GM12801 (cell line): ENCODE data around the gene CST3.

Experiments
- TF ChIP-seq, protein P1 (sequence below): IDR thresholded peaks from one replicate; pipeline ENCODE4 v1.5.1; 2011; ENCODE audit warnings: control low read depth; ENCODE audit not compliant: insufficient read length; ENCODE audit errors: extremely low read depth

The CST3 gene

DNA sequence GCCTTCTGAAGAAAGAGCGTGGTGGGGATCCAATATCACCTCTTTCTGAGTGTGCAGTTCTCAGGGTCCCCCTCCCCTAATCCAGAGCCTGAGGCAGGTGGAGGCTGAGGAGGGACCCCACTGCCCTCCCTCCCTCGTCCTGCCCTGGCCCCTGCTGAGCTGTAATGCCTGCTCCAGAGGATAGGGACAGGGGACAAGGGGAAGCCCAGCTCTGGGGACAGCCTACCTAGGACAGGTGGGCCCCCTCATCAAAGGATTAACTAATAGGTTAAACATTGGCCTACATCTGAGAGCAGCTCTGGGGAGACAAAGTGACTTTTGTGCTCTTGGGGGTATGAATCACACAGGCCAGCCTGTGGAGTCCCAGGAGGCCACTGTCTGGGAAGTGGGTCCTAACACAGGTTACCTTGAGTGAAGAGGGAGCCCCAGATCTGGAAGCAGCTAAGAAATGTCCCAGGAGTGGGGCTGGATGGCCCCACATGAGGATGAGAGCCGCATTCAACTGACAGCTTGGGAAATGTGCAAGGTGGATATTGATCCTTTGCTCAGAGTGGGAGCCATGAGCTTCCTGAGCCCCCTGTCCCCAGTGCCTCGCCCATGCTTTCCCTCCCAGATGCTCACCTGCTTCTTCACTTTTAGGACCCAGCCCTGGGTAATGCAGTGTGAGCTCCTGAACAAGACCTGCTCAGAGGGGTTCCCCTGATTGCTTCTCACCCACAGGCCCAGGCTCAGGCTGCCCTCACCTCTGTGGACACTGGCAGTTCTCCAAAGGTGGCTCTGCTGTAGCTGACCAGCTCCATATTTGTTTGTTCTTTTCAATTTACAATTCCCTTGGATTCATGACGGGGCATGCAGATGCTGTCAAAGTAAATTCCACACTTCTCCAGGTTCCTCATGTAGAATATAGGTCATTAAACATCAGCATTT, 51.7 kb downstream of the CST3 start:
- TF ChIP-seq, protein P1, sequence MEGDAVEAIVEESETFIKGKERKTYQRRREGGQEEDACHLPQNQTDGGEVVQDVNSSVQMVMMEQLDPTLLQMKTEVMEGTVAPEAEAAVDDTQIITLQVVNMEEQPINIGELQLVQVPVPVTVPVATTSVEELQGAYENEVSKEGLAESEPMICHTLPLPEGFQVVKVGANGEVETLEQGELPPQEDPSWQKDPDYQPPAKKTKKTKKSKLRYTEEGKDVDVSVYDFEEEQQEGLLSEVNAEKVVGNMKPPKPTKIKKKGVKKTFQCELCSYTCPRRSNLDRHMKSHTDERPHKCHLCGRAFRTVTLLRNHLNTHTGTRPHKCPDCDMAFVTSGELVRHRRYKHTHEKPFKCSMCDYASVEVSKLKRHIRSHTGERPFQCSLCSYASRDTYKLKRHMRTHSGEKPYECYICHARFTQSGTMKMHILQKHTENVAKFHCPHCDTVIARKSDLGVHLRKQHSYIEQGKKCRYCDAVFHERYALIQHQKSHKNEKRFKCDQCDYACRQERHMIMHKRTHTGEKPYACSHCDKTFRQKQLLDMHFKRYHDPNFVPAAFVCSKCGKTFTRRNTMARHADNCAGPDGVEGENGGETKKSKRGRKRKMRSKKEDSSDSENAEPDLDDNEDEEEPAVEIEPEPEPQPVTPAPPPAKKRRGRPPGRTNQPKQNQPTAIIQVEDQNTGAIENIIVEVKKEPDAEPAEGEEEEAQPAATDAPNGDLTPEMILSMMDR: no peak

DNA sequence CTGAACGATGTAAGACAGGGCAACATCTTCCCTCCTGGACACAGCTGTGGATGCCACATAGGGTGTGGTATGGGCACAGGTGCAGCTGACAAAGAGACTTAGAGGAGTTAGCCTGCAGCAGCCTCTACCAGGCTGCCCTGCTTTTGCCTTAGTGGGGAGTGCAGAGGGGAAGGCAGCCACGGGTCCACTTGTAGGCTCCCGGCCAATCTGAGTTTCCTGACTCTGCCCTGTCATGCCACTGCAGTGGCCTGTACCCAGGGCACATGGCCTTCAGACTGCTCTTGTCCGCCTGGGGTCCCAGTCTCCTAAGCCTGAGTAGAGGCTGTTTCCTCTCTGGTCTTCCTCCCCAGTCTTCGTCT, 52.3 kb downstream of the CST3 start:
- TF ChIP-seq, protein P1: no peak

DNA sequence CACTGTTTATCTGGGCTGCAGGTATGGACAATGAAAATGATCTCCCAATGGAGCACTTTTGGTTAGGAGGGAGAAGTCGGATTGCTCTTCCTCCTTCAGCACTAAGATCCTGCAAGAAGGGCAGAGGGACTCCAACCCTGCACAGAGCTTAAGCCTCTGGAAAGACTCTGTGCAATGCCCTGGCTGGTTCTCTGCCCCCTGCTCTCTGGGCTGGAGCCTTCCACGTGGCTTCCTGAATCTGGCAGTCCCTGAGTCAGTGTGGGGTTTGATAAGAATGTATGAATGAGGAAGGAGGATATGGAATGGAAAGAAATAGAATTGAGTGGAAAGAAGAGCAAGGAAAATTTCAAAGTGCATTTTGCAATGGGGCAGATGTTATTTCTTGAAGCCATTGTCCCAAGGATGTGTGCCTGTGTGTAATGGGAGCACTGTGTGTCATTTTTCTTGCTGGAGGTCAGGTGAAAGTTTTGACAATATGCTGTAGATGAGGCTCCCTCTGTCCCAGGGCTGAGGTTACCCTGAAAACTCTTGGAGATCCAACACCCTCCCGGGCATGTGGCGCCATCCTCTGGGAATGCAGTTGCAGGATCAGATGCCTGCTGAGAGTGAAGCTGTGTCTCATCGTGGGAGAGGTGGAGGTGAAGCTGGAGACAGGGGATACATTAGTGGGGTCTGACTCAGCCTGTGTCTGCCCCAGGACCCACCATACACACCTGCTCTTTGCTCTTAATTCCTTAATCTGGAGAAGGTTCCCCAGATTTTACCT, 53.1 kb downstream of the CST3 start:
- TF ChIP-seq, protein P1: no peak
